Measurements from ENCODE around the gene VDAC1.

The VDAC1 gene

GRCh38 chr5:133934822-133935666, 69.7 kb downstream of the VDAC1 start:
- no peaks in the 10 kb centered on the region for H3K36me3 Mint-ChIP-seq
- no peaks in the 10 kb centered on the region for H3K9me3 Mint-ChIP-seq
- no peak overlapping the region for H3K4me3 Mint-ChIP-seq
- peaks cover 19% of the 10 kb centered on the region for H3K4me1 Mint-ChIP-seq
- no peaks in the 10 kb centered on the region for H3K27me3 Mint-ChIP-seq
- no peak overlapping the region for H3K27ac Mint-ChIP-seq

GRCh38 chr5:133934311-133934710, 70.5 kb downstream of the VDAC1 start:
- no peaks in the 10 kb centered on the region for H3K36me3 Mint-ChIP-seq
- H3K4me1 Mint-ChIP-seq, result peaks cover 26% of the 10 kb centered on the region
- H3K27me3 Mint-ChIP-seq, result no peaks in the 10 kb centered on the region
- H3K27ac Mint-ChIP-seq, result no peak overlapping the region
- no peaks in the 10 kb centered on the region for H3K9me3 Mint-ChIP-seq
- H3K4me3 Mint-ChIP-seq, result no peak overlapping the region

- H3K4me1 Mint-ChIP-seq, result peaks cover 32% of the 10 kb centered on the region
- no peaks in the 10 kb centered on the region for H3K9me3 Mint-ChIP-seq
- no peak overlapping the region for H3K4me3 Mint-ChIP-seq
- no peaks in the 10 kb centered on the region for H3K27me3 Mint-ChIP-seq
- H3K27ac Mint-ChIP-seq, result no peak overlapping the region
- H3K36me3 Mint-ChIP-seq, result no peaks in the 10 kb centered on the region
These were observed 71.0 kb downstream of the VDAC1 start for GRCh38 chr5:133933670-133934295.

GRCh38 chr5:133933169-133933509, 71.6 kb downstream of the VDAC1 start:
- H3K9me3 Mint-ChIP-seq, result no peaks in the 10 kb centered on the region
- no peak overlapping the region for H3K27ac Mint-ChIP-seq
- peaks cover 38% of the 10 kb centered on the region for H3K4me1 Mint-ChIP-seq
- no peaks in the 10 kb centered on the region for H3K36me3 Mint-ChIP-seq
- no peaks in the 10 kb centered on the region for H3K27me3 Mint-ChIP-seq
- H3K4me3 Mint-ChIP-seq, result no peak overlapping the region

- H3K4me3 Mint-ChIP-seq, result no peak overlapping the region
- H3K27me3 Mint-ChIP-seq, result no peaks in the 10 kb centered on the region
- no peaks in the 10 kb centered on the region for H3K36me3 Mint-ChIP-seq
- no peaks in the 10 kb centered on the region for H3K9me3 Mint-ChIP-seq
- H3K27ac Mint-ChIP-seq, result no peak overlapping the region
- peaks cover 41% of the 10 kb centered on the region for H3K4me1 Mint-ChIP-seq
These were observed 72.2 kb downstream of the VDAC1 start for GRCh38 chr5:133932441-133933168.

GRCh38 chr5:133931546-133931945, 73.2 kb downstream of the VDAC1 start:
- no peak overlapping the region for H3K4me3 Mint-ChIP-seq
- H3K4me1 Mint-ChIP-seq, result peaks cover 41% of the 10 kb centered on the region

GRCh38 chr5:133930813-133931090, 74.0 kb downstream of the VDAC1 start:
- peak overlapping the region; percentile 99 for H3K27ac Mint-ChIP-seq
- H3K27me3 Mint-ChIP-seq, result no peaks in the 10 kb centered on the region
- H3K4me1 Mint-ChIP-seq, result peaks cover 41% of the 10 kb centered on the region
- H3K36me3 Mint-ChIP-seq, result no peaks in the 10 kb centered on the region
- no peaks in the 10 kb centered on the region for H3K9me3 Mint-ChIP-seq
- H3K4me3 Mint-ChIP-seq, result peak overlapping the region; percentile 91

More at GRCh38 chr5:133931546-133931945, 73.2 kb downstream of the VDAC1 start:
- no peak overlapping the region for H3K27ac Mint-ChIP-seq
- no peaks in the 10 kb centered on the region for H3K36me3 Mint-ChIP-seq
- H3K9me3 Mint-ChIP-seq, result no peaks in the 10 kb centered on the region
- no peaks in the 10 kb centered on the region for H3K27me3 Mint-ChIP-seq

- H3K4me3 Mint-ChIP-seq, result peak overlapping the region; percentile 91
- H3K9me3 Mint-ChIP-seq, result no peaks in the 10 kb centered on the region
- H3K27me3 Mint-ChIP-seq, result no peaks in the 10 kb centered on the region
- peak overlapping the region; percentile 99 for H3K27ac Mint-ChIP-seq
- H3K4me1 Mint-ChIP-seq, result peaks cover 41% of the 10 kb centered on the region
- H3K36me3 Mint-ChIP-seq, result no peaks in the 10 kb centered on the region
These were observed 74.5 kb downstream of the VDAC1 start for GRCh38 chr5:133930061-133930812.

GRCh38 chr5:133928587-133929393, 76.0 kb downstream of the VDAC1 start:
- peak overlapping the region; percentile 91 for H3K4me3 Mint-ChIP-seq
- no peaks in the 10 kb centered on the region for H3K36me3 Mint-ChIP-seq
- no peaks in the 10 kb centered on the region for H3K27me3 Mint-ChIP-seq
- peaks cover 41% of the 10 kb centered on the region for H3K4me1 Mint-ChIP-seq
- peak overlapping the region; percentile 99 for H3K27ac Mint-ChIP-seq
- H3K9me3 Mint-ChIP-seq, result no peaks in the 10 kb centered on the region

- no peak overlapping the region for H3K4me3 Mint-ChIP-seq
- no peaks in the 10 kb centered on the region for H3K36me3 Mint-ChIP-seq
- H3K27ac Mint-ChIP-seq, result peak overlapping the region; percentile 99
- peaks cover 38% of the 10 kb centered on the region for H3K4me1 Mint-ChIP-seq
- H3K27me3 Mint-ChIP-seq, result peaks cover 1% of the 10 kb centered on the region
- H3K9me3 Mint-ChIP-seq, result no peaks in the 10 kb centered on the region
These were observed 77.2 kb downstream of the VDAC1 start for GRCh38 chr5:133927300-133928180.

- Mint-ChIP-seq H3K36me3 (no peaks in the 10 kb centered on the region), H3K4me1 (peaks cover 38% of the 10 kb centered on the region), H3K27me3 (peaks cover 5% of the 10 kb centered on the region), H3K4me3 (no peak overlapping the region), H3K9me3 (no peaks in the 10 kb centered on the region), H3K27ac (peak overlapping the region; percentile 43)
These were observed 78.1 kb downstream of the VDAC1 start for GRCh38 chr5:133926489-133927299.

- H3K4me1 Mint-ChIP-seq, result peaks cover 31% of the 10 kb centered on the region
- no peaks in the 10 kb centered on the region for H3K36me3 Mint-ChIP-seq
- peaks cover 5% of the 10 kb centered on the region for H3K27me3 Mint-ChIP-seq
- H3K4me3 Mint-ChIP-seq, result no peak overlapping the region
- no peaks in the 10 kb centered on the region for H3K9me3 Mint-ChIP-seq
- H3K27ac Mint-ChIP-seq, result no peak overlapping the region
These were observed 78.8 kb downstream of the VDAC1 start for GRCh38 chr5:133925866-133926488.

GRCh38 chr5:133925269-133925668, 79.5 kb downstream of the VDAC1 start:
- Mint-ChIP-seq H3K4me3 (no peak overlapping the region), H3K4me1 (peaks cover 24% of the 10 kb centered on the region), H3K9me3 (no peaks in the 10 kb centered on the region), H3K27me3 (peaks cover 5% of the 10 kb centered on the region), H3K36me3 (no peaks in the 10 kb centered on the region), H3K27ac (peak overlapping the region; percentile 10)
